DMS153 treated with DMSO at 0.1 percent for 48 hours (cell line): ENCODE measurements around the gene AKAP1.
A peak's percentile ranks its signal among the peaks of the same experiment; 100 is the strongest.

Experiments used
- DNase-seq: peaks from one replicate; lab custom pipeline; 2025; ENCODE audit not compliant: unreplicated experiment; lab: John Stamatoyannopoulos, UW

The AKAP1 gene

GRCh38 chr17:57125866-57126265, 40.8 kb downstream of the AKAP1 start:
- DNase-seq, result no peak

GRCh38 chr17:57130708-57131461, 45.8 kb downstream of the AKAP1 start:
- peak; percentile 44 for DNase-seq

- no peak for DNase-seq
Measured at GRCh38 chr17:57132663-57133062, 47.6 kb downstream of the AKAP1 start.

- no peak for DNase-seq
Measured at GRCh38 chr17:57133486-57133885, 48.4 kb downstream of the AKAP1 start.

- no peak for DNase-seq
Measured at GRCh38 chr17:57135026-57135788, 50.2 kb downstream of the AKAP1 start.

- DNase-seq, result peak; percentile 69
Measured at GRCh38 chr17:57135789-57136291, 50.8 kb downstream of the AKAP1 start.

GRCh38 chr17:57136355-57136754, 51.3 kb downstream of the AKAP1 start:
- no peak for DNase-seq

- DNase-seq, result no peak
Measured at GRCh38 chr17:57138030-57138911, 53.2 kb downstream of the AKAP1 start.

- no peak for DNase-seq
Measured at GRCh38 chr17:57138956-57139576, 54.0 kb downstream of the AKAP1 start.

GRCh38 chr17:57140316-57140715, 55.3 kb downstream of the AKAP1 start:
- no peak for DNase-seq

GRCh38 chr17:57142925-57143324, 57.9 kb downstream of the AKAP1 start:
- DNase-seq, result no peak

- no peak for DNase-seq
Measured at GRCh38 chr17:57143361-57143760, 58.3 kb downstream of the AKAP1 start.

- no peak for DNase-seq
Measured at GRCh38 chr17:57143919-57144318, 58.9 kb downstream of the AKAP1 start.

GRCh38 chr17:57144567-57144966, 59.5 kb downstream of the AKAP1 start:
- DNase-seq, result no peak

- no peak for DNase-seq
Measured at GRCh38 chr17:57145347-57145746, 60.3 kb downstream of the AKAP1 start.

- DNase-seq, result no peak
Measured at GRCh38 chr17:57146273-57146672, 61.2 kb downstream of the AKAP1 start.

- DNase-seq, result no peak
Measured at GRCh38 chr17:57151798-57152197, 66.8 kb downstream of the AKAP1 start.

GRCh38 chr17:57152967-57153528, 68.0 kb downstream of the AKAP1 start:
- no peak for DNase-seq

- DNase-seq, result no peak
Measured at GRCh38 chr17:57154921-57155320, 69.9 kb downstream of the AKAP1 start.

- DNase-seq, result no peak
Measured at GRCh38 chr17:57158325-57158724, 73.3 kb downstream of the AKAP1 start.
